GM12878 (cell line): Measurements from ENCODE around the gene SLC37A2. TPM values are rescaled to one million over a fixed set of nuclear protein-coding genes. Genes with fewer than 3 reads are reported as not detected.

Source experiments
- ATAC-seq: fragments of 200-7000 bp; cut with Tn5 transposase; 3 replicates; pipeline ENCODE4 v1.9.1; 2020; ENCODE audit warnings: mild to moderate bottlenecking, moderate library complexity
- BruUV-seq: library from RNA; stranded (reverse); fragments of 400-500 nt; replicated peaks from 2 replicates; lab custom pipeline; 2021; lab: Mats Ljungman, UMichigan
- CTCF ChIA-PET: fragments of 300-600 bp; sonication (Branson Sonifier 250); formaldehyde crosslinking; extraction: SDS; loops from one replicate; lab custom pipeline; 2021; ENCODE audit warnings: inconsistent platforms; lab: Yijun Ruan, JAX
- POLR2A ChIA-PET: fragments of 350-600 bp; formaldehyde crosslinking; extraction: SDS; loops from one replicate; lab custom pipeline; 2021; ENCODE audit warnings: inconsistent platforms; lab: Charles Lee
- RAD21 ChIA-PET: fragments of 300-600 bp; sonication (Branson Sonifier 250); formaldehyde crosslinking; loops from one replicate; lab custom pipeline; 2023; ENCODE audit warnings: antibody characterized with exemption; ENCODE audit not compliant: unreplicated experiment; lab: Charles Lee
- SMC1A ChIA-PET: fragments of 300-600 bp; sonication (Branson Sonifier 250); formaldehyde crosslinking; loops from one replicate; lab custom pipeline; 2023; ENCODE audit not compliant: unreplicated experiment, uncharacterized antibody; lab: Charles Lee
- DNase-seq: peaks from one replicate; pipeline ENCODE4 v3.0.0-alpha.2; 2011; ENCODE audit warnings: low read depth, low spot score
- FAIRE-seq: peaks from 3 replicates; lab custom pipeline; 2011; peaks lifted over from hg19 to GRCh38; lab: Jason Lieb, UNC
- H2AFZ ChIP-seq: 2 replicates; pipeline ENCODE4 v1.6.0; 2011; ENCODE audit warnings: low read depth, low read length, control low read depth; ENCODE audit not compliant: control insufficient read depth
- H3K27ac ChIP-seq: 2 replicates; pipeline ENCODE4 v1.5.1; 2011; ENCODE audit warnings: control low read depth; ENCODE audit not compliant: control insufficient read depth, insufficient read depth
- H3K27me3 ChIP-seq, 2 experiments: replicated peaks in 1 of 2; 2 replicates each; pipeline versions ENCODE4 v1.6.0 to v1.6.1; 2011; ENCODE audit warnings: low read length in 1 of 2; ENCODE audit not compliant: control insufficient read depth in 2 of 2, insufficient read depth in 2 of 2
- H3K36me3 ChIP-seq, 2 experiments: 2 replicates each; pipeline ENCODE4 v1.5.1; 2011; ENCODE audit warnings: low read length in 1 of 2; ENCODE audit not compliant: control insufficient read depth in 2 of 2, insufficient read depth in 2 of 2
- H3K4me1 ChIP-seq: 2 replicates; pipeline ENCODE4 v1.6.1; 2011; ENCODE audit warnings: mild to moderate bottlenecking, low read length, moderate library complexity, mixed read lengths; ENCODE audit not compliant: control insufficient read depth, insufficient read depth
- H3K4me2 ChIP-seq: 2 replicates; pipeline ENCODE4 v1.6.0; 2011; ENCODE audit warnings: control low read depth; ENCODE audit not compliant: control insufficient read depth, insufficient read depth
- H3K4me3 ChIP-seq: fragments of 200-600 bp; sonication (generic); 2 replicates; pipeline ENCODE4 v1.5.1; 2016
- H3K79me2 ChIP-seq: 2 replicates; pipeline ENCODE4 v1.6.0; 2011; ENCODE audit warnings: low read length; ENCODE audit not compliant: control insufficient read depth, insufficient read depth
- H3K9ac ChIP-seq: 2 replicates; pipeline ENCODE4 v1.8.0; 2011; ENCODE audit warnings: low read length, control low read depth, mixed read lengths; ENCODE audit not compliant: control insufficient read depth, insufficient read depth
- H3K9me3 ChIP-seq: replicated peaks from 3 replicates; pipeline ENCODE4 v1.5.1; 2011; ENCODE audit warnings: mild to moderate bottlenecking, low read length; ENCODE audit not compliant: control insufficient read depth, insufficient read depth
- H4K20me1 ChIP-seq: 2 replicates; pipeline ENCODE4 v1.6.0; 2011; ENCODE audit not compliant: control insufficient read depth, insufficient read depth
- ASH2L ChIP-seq: fragments of 300-600, 200-600 bp; sonication (generic); IDR thresholded peaks from 2 replicates; pipeline ENCODE4 v1.6.1; 2017; ENCODE audit warnings: low read depth, mild to moderate bottlenecking, borderline replicate concordance
- BRCA1 ChIP-seq: IDR thresholded peaks from 2 replicates; pipeline ENCODE4 v1.6.1; 2011; ENCODE audit warnings: low read depth, low read length, improper control_type of control experiment
- FOXM1 ChIP-seq: IDR thresholded peaks from 2 replicates; pipeline ENCODE4 v1.6.1; 2012; ENCODE audit warnings: low read depth, mild to moderate bottlenecking, inconsistent platforms, low read length, moderate library complexity
- GABPA ChIP-seq: IDR thresholded peaks from 2 replicates; pipeline ENCODE4 v1.6.1; 2014; ENCODE audit warnings: antibody characterized with exemption, low read depth, mild to moderate bottlenecking, inconsistent platforms
- HCFC1 ChIP-seq: fragments of 150-350 bp; IDR thresholded peaks from 2 replicates; pipeline ENCODE4 v1.6.1; 2014; ENCODE audit warnings: low read length
- HDAC2 ChIP-seq: fragments of 200-600 bp; sonication (generic); IDR thresholded peaks from 2 replicates; pipeline ENCODE4 v1.6.1; 2017
- NFIC ChIP-seq: IDR thresholded peaks from 2 replicates; pipeline ENCODE4 v1.6.1; 2012; ENCODE audit warnings: low read depth, mild to moderate bottlenecking, inconsistent platforms, low read length, moderate library complexity
- PAX5 ChIP-seq: IDR thresholded peaks from 2 replicates; pipeline ENCODE4 v1.6.1; 2011; ENCODE audit warnings: low read depth, low read length, borderline replicate concordance
- PML ChIP-seq: IDR thresholded peaks from 2 replicates; pipeline ENCODE4 v1.6.1; 2012; ENCODE audit warnings: low read length, inconsistent platforms
- POLR2AphosphoS5 ChIP-seq: IDR thresholded peaks from 2 replicates; pipeline ENCODE4 v1.6.1; 2011; ENCODE audit warnings: mild to moderate bottlenecking, low read length, inconsistent platforms
- RBBP5 ChIP-seq: fragments of 200-600 bp; sonication (generic); conservative IDR thresholded peaks from 2 replicates; pipeline ENCODE4 v1.6.1; 2016
- SREBF2 ChIP-seq: IDR thresholded peaks from 2 replicates; pipeline ENCODE4 v1.6.1; 2012; ENCODE audit warnings: mild to moderate bottlenecking, low read length
- TARDBP ChIP-seq: IDR thresholded peaks from 2 replicates; pipeline ENCODE4 v1.6.1; 2016; ENCODE audit warnings: borderline replicate concordance
- WGBS: methylation state at CpG from one replicate; pipeline ENCODE4 v1.1.6; 2016; ENCODE audit warnings: low lambda C conversion rate; ENCODE audit not compliant: insufficient replicate concordance, insufficient coverage; ENCODE audit errors: missing lambda C conversion rate; 5-methylcytosine and 5-hydroxymethylcytosine counted together
- in situ Hi-C: fragments of 300-500 bp; cut with MboI; formaldehyde crosslinking; loops from 9 replicates; pipeline ENCODE4 v1.14.3; 2018; ENCODE audit warnings: mixed read lengths
- intact Hi-C: fragments of 100-400 bp; cut with micrococcal nuclease; formaldehyde crosslinking; loops from one replicate; pipeline ENCODE4 v1.14.2; 2022; ENCODE audit not compliant: unreplicated experiment
- polyA plus RNA-seq, 11 experiments: library from polyadenylated mRNA; depleted of rRNA in 4 of 11; unstranded in 6 of 11; stranded (reverse) in 5 of 11; fragments of >200 nt; fragmentation: Nextera tagmentation in 4 of 11; fragmentation: Illumina TruSeq in 1 of 11; extraction: Ambion mirVana in 4 of 11; extraction: Trizol in 1 of 11; gene quantifications; 1 replicate in 1 of 11; 2 replicates in 10 of 11; pipeline versions ENCODE4 v1.2.1 to v1.2.3, GENCODE V29; 2011 to 2016; ENCODE audit warnings: inconsistent platforms in 2 of 11, missing spikeins in 2 of 11, low read depth in 1 of 11
- total RNA-seq, 4 experiments: library from RNA; depleted of rRNA in 3 of 4; stranded (reverse); fragments of >200 nt in 3 of 4; fragmentation: Illumina TruSeq in 1 of 4; extraction: Trizol in 1 of 4; gene quantifications; 2 replicates each; pipeline versions ENCODE4 v1.2.1 to v1.2.3, GENCODE V29; 2013 to 2021
- TF ChIP-seq, protein P1 (sequence below): fragments of 450-650 bp; IDR thresholded peaks from 2 replicates; pipeline ENCODE4 v1.6.1; 2017; ENCODE audit warnings: borderline replicate concordance
- TF ChIP-seq, protein P2 (sequence below): fragments of 450-650 bp; IDR thresholded peaks from 2 replicates; pipeline ENCODE4 v1.6.1; 2017; ENCODE audit warnings: mild to moderate bottlenecking, moderate library complexity
- TF ChIP-seq, protein P3 (sequence below): fragments of 450-650 bp; IDR thresholded peaks from 2 replicates; pipeline ENCODE4 v1.6.1; 2017; ENCODE audit warnings: mild to moderate bottlenecking
- TF ChIP-seq, protein P4 (sequence below): IDR thresholded peaks from 2 replicates; pipeline ENCODE4 v1.6.1; 2011; ENCODE audit warnings: borderline replicate concordance, low read depth, mild to moderate bottlenecking, moderate library complexity, mixed read lengths, low read length; ENCODE audit not compliant: insufficient read depth; ENCODE audit errors: extremely low read length
- TF ChIP-seq, protein P5 (sequence below): IDR thresholded peaks from 2 replicates; pipeline ENCODE4 v1.6.1; 2011; ENCODE audit warnings: low read depth, mild to moderate bottlenecking, low read length, moderate library complexity, borderline replicate concordance; ENCODE audit errors: extremely low read depth

SLC37A2 gene
- total and polyA plus RNA-seq, 10 of the 15 experiments (the other 5 are each of a cell fraction or from before 2014, with no cell fraction given) = 0.26 to 9.8 (median 2.0) TPM

DNA sequence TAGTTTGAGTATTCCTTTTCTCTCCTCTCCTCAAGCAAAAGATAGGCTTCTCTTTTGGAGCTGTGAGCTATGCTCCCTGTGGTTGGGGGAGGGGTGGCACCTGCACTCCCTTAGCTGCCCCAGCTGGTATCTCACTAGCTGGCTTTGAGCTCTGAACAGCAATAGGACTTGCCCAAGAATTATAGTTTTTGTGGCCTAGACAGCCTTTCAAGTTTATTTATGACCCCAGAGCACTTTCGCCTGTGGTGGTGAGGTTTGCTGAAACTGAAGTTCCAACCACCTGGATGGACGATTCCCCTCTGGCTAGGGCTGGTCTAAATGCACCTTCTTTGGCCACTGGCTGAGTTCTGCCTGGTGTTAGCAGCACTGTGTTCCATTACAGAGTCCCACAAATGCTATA, 37.1 kb upstream of the SLC37A2 start:
- DNase-seq (no peak), ATAC-seq (no peak), FAIRE-seq (no peak)
- in situ Hi-C loops = no loop called here
- H3K27ac ChIP-seq = no peak overlapping the region
- no TSS peak for BruUV-seq
- ChIA-PET RAD21 (no interaction called here), SMC1A (no interaction called here), POLR2A (no interaction called here), CTCF (interaction anchor here (0.6 kb wide), 1 partner anchor 22 kb away, joined by 3 read pairs; no protein-coding TSS in a partner anchor)
- no peaks in the 10 kb centered on the region for H3K4me1 ChIP-seq
- H3K79me2 ChIP-seq = no peaks in the 10 kb centered on the region
- H3K27me3 ChIP-seq = no peaks in the 10 kb centered on the region
- H3K4me2 ChIP-seq = no peak overlapping the region
- 55% methylated on average over 2 of the region's 2 CpGs for WGBS
- no peak overlapping the region for H2AFZ ChIP-seq
- no peaks in the 10 kb centered on the region for H4K20me1 ChIP-seq
- H3K4me3 ChIP-seq = no peak overlapping the region
- intact Hi-C loops = no loop called here
- no peak overlapping the region for H3K9ac ChIP-seq
- no peaks in the 10 kb centered on the region for H3K36me3 ChIP-seq
- H3K9me3 ChIP-seq = no peaks in the 10 kb centered on the region; the same call in 2 of the 3 replicates
- TF ChIP-seq BRCA1 (no peak), TARDBP (no peak), HDAC2 (no peak), ASH2L (no peak), PML (no peak), NFIC (no peak), RBBP5 (no peak), FOXM1 (no peak), HCFC1 (no peak), GABPA (no peak), PAX5 (no peak), POLR2AphosphoS5 (no peak), SREBF2 (no peak)
- TF ChIP-seq, protein P1, sequence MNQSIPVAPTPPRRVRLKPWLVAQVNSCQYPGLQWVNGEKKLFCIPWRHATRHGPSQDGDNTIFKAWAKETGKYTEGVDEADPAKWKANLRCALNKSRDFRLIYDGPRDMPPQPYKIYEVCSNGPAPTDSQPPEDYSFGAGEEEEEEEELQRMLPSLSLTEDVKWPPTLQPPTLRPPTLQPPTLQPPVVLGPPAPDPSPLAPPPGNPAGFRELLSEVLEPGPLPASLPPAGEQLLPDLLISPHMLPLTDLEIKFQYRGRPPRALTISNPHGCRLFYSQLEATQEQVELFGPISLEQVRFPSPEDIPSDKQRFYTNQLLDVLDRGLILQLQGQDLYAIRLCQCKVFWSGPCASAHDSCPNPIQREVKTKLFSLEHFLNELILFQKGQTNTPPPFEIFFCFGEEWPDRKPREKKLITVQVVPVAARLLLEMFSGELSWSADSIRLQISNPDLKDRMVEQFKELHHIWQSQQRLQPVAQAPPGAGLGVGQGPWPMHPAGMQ = no peak
- TF ChIP-seq, protein P2, sequence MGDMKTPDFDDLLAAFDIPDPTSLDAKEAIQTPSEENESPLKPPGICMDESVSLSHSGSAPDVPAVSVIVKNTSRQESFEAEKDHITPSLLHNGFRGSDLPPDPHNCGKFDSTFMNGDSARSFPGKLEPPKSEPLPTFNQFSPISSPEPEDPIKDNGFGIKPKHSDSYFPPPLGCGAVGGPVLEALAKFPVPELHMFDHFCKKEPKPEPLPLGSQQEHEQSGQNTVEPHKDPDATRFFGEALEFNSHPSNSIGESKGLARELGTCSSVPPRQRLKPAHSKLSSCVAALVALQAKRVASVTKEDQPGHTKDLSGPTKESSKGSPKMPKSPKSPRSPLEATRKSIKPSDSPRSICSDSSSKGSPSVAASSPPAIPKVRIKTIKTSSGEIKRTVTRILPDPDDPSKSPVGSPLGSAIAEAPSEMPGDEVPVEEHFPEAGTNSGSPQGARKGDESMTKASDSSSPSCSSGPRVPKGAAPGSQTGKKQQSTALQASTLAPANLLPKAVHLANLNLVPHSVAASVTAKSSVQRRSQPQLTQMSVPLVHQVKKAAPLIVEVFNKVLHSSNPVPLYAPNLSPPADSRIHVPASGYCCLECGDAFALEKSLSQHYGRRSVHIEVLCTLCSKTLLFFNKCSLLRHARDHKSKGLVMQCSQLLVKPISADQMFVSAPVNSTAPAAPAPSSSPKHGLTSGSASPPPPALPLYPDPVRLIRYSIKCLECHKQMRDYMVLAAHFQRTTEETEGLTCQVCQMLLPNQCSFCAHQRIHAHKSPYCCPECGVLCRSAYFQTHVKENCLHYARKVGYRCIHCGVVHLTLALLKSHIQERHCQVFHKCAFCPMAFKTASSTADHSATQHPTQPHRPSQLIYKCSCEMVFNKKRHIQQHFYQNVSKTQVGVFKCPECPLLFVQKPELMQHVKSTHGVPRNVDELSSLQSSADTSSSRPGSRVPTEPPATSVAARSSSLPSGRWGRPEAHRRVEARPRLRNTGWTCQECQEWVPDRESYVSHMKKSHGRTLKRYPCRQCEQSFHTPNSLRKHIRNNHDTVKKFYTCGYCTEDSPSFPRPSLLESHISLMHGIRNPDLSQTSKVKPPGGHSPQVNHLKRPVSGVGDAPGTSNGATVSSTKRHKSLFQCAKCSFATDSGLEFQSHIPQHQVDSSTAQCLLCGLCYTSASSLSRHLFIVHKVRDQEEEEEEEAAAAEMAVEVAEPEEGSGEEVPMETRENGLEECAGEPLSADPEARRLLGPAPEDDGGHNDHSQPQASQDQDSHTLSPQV = no peak
- TF ChIP-seq, protein P3, sequence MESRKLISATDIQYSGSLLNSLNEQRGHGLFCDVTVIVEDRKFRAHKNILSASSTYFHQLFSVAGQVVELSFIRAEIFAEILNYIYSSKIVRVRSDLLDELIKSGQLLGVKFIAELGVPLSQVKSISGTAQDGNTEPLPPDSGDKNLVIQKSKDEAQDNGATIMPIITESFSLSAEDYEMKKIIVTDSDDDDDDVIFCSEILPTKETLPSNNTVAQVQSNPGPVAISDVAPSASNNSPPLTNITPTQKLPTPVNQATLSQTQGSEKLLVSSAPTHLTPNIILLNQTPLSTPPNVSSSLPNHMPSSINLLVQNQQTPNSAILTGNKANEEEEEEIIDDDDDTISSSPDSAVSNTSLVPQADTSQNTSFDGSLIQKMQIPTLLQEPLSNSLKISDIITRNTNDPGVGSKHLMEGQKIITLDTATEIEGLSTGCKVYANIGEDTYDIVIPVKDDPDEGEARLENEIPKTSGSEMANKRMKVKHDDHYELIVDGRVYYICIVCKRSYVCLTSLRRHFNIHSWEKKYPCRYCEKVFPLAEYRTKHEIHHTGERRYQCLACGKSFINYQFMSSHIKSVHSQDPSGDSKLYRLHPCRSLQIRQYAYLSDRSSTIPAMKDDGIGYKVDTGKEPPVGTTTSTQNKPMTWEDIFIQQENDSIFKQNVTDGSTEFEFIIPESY = no peak
- TF ChIP-seq, protein P4, sequence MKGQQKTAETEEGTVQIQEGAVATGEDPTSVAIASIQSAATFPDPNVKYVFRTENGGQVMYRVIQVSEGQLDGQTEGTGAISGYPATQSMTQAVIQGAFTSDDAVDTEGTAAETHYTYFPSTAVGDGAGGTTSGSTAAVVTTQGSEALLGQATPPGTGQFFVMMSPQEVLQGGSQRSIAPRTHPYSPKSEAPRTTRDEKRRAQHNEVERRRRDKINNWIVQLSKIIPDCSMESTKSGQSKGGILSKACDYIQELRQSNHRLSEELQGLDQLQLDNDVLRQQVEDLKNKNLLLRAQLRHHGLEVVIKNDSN = no peak
- TF ChIP-seq, protein P5, sequence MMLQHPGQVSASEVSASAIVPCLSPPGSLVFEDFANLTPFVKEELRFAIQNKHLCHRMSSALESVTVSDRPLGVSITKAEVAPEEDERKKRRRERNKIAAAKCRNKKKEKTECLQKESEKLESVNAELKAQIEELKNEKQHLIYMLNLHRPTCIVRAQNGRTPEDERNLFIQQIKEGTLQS = no peak
